ENCODE data around the gene HMCN1. TPM values are rescaled to one million over a fixed set of nuclear protein-coding genes. Genes with fewer than 3 reads are reported as not detected.

Gene HMCN1
- total RNA-seq, 1 experiment from 2014 or later: 0.23 TPM

DNA sequence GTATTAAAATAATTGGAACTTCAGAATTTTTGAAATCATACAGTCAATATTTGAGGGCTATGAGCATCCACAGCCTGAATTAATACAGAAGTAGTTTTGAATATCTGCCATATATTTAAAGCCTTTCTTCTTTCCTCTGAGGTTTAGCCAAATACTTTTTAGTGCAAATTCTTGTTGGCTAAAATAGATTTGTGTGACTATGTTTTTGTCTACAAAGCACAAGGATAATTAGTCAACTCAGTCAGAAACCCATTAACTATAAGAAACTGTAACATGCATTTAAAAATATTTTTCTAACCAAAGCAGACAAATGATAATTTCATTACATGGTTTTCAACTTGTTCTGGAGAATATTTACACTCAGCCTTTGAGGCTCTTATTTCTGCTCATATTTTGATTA lies 408.7 kb downstream of the HMCN1 start:
- in situ Hi-C loops (cut with HindIII; ENCODE audit: low pct_unique_long_range_greater_than_20kb, low sequenced_read_pairs) (no loop called here), intact Hi-C loops (cut with micrococcal nuclease; ENCODE audit: unreplicated experiment) (no loop called here)
- Histone ChIP-seq H3K4me3 (ENCODE audit: low read depth in 2 of 2, low read length in 2 of 2) (no peak overlapping the region), H3K9me3 (ENCODE audit: control insufficient read depth, insufficient read depth, low read depth, low read length) (no peaks in the 10 kb centered on the region), H3K27ac (ENCODE audit: low read length) (no peak overlapping the region), H3K27me3 (ENCODE audit: control insufficient read depth, insufficient read depth, low read length) (no peaks in the 10 kb centered on the region), H3K4me1 (ENCODE audit: control insufficient read depth, insufficient read depth, low read length) (no peaks in the 10 kb centered on the region), H3K36me3 (ENCODE audit: control insufficient read depth, insufficient read depth, low read length) (no peaks in the 10 kb centered on the region)
- TF ChIP-seq SIN3A (IDR thresholded peaks at IDR 0.05; ENCODE audit: borderline replicate concordance, insufficient read depth, low read depth, low read length): no peak
- TF ChIP-seq POLR2AphosphoS5 (IDR thresholded peaks at IDR 0.05; ENCODE audit: low read depth, low read length): no peak
- no peak for TF ChIP-seq TCF7L2 (IDR thresholded peaks at IDR 0.05; ENCODE audit: low read depth, low read length)
- TF ChIP-seq, protein P1, sequence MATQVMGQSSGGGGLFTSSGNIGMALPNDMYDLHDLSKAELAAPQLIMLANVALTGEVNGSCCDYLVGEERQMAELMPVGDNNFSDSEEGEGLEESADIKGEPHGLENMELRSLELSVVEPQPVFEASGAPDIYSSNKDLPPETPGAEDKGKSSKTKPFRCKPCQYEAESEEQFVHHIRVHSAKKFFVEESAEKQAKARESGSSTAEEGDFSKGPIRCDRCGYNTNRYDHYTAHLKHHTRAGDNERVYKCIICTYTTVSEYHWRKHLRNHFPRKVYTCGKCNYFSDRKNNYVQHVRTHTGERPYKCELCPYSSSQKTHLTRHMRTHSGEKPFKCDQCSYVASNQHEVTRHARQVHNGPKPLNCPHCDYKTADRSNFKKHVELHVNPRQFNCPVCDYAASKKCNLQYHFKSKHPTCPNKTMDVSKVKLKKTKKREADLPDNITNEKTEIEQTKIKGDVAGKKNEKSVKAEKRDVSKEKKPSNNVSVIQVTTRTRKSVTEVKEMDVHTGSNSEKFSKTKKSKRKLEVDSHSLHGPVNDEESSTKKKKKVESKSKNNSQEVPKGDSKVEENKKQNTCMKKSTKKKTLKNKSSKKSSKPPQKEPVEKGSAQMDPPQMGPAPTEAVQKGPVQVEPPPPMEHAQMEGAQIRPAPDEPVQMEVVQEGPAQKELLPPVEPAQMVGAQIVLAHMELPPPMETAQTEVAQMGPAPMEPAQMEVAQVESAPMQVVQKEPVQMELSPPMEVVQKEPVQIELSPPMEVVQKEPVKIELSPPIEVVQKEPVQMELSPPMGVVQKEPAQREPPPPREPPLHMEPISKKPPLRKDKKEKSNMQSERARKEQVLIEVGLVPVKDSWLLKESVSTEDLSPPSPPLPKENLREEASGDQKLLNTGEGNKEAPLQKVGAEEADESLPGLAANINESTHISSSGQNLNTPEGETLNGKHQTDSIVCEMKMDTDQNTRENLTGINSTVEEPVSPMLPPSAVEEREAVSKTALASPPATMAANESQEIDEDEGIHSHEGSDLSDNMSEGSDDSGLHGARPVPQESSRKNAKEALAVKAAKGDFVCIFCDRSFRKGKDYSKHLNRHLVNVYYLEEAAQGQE (IDR thresholded peaks at IDR 0.05; ENCODE audit: insufficient read depth in 1 of 2, low read depth in 2 of 2, low read length in 1 of 2): no peak
- TF ChIP-seq, protein P2, sequence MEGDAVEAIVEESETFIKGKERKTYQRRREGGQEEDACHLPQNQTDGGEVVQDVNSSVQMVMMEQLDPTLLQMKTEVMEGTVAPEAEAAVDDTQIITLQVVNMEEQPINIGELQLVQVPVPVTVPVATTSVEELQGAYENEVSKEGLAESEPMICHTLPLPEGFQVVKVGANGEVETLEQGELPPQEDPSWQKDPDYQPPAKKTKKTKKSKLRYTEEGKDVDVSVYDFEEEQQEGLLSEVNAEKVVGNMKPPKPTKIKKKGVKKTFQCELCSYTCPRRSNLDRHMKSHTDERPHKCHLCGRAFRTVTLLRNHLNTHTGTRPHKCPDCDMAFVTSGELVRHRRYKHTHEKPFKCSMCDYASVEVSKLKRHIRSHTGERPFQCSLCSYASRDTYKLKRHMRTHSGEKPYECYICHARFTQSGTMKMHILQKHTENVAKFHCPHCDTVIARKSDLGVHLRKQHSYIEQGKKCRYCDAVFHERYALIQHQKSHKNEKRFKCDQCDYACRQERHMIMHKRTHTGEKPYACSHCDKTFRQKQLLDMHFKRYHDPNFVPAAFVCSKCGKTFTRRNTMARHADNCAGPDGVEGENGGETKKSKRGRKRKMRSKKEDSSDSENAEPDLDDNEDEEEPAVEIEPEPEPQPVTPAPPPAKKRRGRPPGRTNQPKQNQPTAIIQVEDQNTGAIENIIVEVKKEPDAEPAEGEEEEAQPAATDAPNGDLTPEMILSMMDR (IDR thresholded peaks at IDR 0.05): no peak
- CTCF ChIA-PET: no interaction called here
- POLR2A ChIA-PET: no interaction called here
- DNase-seq (ENCODE audit: low read depth, low spot score): no peak
- no TSS peak for BruUV-seq (replicated peaks)
- ATAC-seq: no peak

DNA sequence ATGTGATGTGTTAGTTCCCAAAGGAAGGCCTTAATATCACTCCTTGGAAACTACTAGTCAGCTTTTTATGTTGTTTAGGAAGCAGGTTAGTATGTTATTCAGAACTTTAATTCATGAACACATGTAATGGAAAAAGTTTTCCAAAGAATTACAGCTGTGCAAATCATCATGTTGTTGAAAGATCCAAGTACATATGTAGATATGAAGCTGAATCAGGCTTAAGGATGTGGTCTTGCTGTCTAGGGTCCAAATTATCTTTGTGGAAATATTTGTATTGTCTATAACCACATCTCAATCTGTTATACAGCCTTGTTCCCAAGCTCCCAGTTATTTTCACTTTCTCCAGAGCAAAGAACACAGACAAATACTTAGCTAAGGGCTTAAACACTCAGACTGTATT lies 409.3 kb downstream of the HMCN1 start:
- no peak overlapping the region for H3K27ac ChIP-seq (ENCODE audit: low read length)
- no peaks in the 10 kb centered on the region for H3K27me3 ChIP-seq (ENCODE audit: control insufficient read depth, insufficient read depth, low read length)
- in situ Hi-C loops (cut with HindIII; ENCODE audit: low pct_unique_long_range_greater_than_20kb, low sequenced_read_pairs): no loop called here
- ATAC-seq (no peak), DNase-seq (ENCODE audit: low read depth, low spot score) (no peak)
- H3K9me3 ChIP-seq (ENCODE audit: control insufficient read depth, insufficient read depth, low read depth, low read length): no peaks in the 10 kb centered on the region
- ChIA-PET CTCF (no interaction called here), POLR2A (no interaction called here)
- no peaks in the 10 kb centered on the region for H3K36me3 ChIP-seq (ENCODE audit: control insufficient read depth, insufficient read depth, low read length)
- intact Hi-C loops (cut with micrococcal nuclease; ENCODE audit: unreplicated experiment): no loop called here
- no TSS peak for BruUV-seq (replicated peaks)
- no peak for TF ChIP-seq TCF7L2 (IDR thresholded peaks at IDR 0.05; ENCODE audit: low read depth, low read length)
- TF ChIP-seq, protein P1 (IDR thresholded peaks at IDR 0.05; ENCODE audit: insufficient read depth in 1 of 2, low read depth in 2 of 2, low read length in 1 of 2): no peak
- TF ChIP-seq, protein P2 (IDR thresholded peaks at IDR 0.05): no peak
- TF ChIP-seq SIN3A (IDR thresholded peaks at IDR 0.05; ENCODE audit: borderline replicate concordance, insufficient read depth, low read depth, low read length): no peak
- no peak for TF ChIP-seq POLR2AphosphoS5 (IDR thresholded peaks at IDR 0.05; ENCODE audit: low read depth, low read length)
- no peaks in the 10 kb centered on the region for H3K4me1 ChIP-seq (ENCODE audit: control insufficient read depth, insufficient read depth, low read length)
- H3K4me3 ChIP-seq (ENCODE audit: low read depth in 2 of 2, low read length in 2 of 2): no peak overlapping the region

All from Panc1 (cell line).